GM21381 (cell line): ENCODE measurements around the gene COPZ2.
"Not testable (repeated sequence)": the region's sequence is repeated elsewhere in the genome, so short reads cannot be mapped to it uniquely, and the experiment has no call there.

ENCODE experiments used
- ATAC-seq: cut with Tn5 transposase; IDR thresholded peaks from one replicate; pipeline ENCODE4 v1.9.1; 2021; ENCODE audit warnings: mild to moderate bottlenecking, moderate library complexity; ENCODE audit not compliant: unreplicated experiment

The COPZ2 gene

GRCh38 chr17:47988445-47988844 is 49.2 kb downstream of the COPZ2 start:
- ATAC-seq: not testable (repeated sequence)

GRCh38 chr17:47987240-47987835 is 50.3 kb downstream of the COPZ2 start:
- ATAC-seq: no peak

GRCh38 chr17:47986520-47986919 is 51.1 kb downstream of the COPZ2 start:
- no peak for ATAC-seq

GRCh38 chr17:47983492-47984223 is 53.9 kb downstream of the COPZ2 start:
- ATAC-seq: no peak

GRCh38 chr17:47982645-47983390 is 54.8 kb downstream of the COPZ2 start:
- no peak for ATAC-seq

GRCh38 chr17:47982091-47982617 is 55.4 kb downstream of the COPZ2 start:
- no peak for ATAC-seq

GRCh38 chr17:47981462-47981861 is 56.1 kb downstream of the COPZ2 start:
- ATAC-seq: no peak

GRCh38 chr17:47980541-47980940 is 57.1 kb downstream of the COPZ2 start:
- no peak for ATAC-seq

GRCh38 chr17:47978324-47978723 is 59.3 kb downstream of the COPZ2 start:
- no peak for ATAC-seq
